ENCODE results near the gene CTSH.

DNA sequence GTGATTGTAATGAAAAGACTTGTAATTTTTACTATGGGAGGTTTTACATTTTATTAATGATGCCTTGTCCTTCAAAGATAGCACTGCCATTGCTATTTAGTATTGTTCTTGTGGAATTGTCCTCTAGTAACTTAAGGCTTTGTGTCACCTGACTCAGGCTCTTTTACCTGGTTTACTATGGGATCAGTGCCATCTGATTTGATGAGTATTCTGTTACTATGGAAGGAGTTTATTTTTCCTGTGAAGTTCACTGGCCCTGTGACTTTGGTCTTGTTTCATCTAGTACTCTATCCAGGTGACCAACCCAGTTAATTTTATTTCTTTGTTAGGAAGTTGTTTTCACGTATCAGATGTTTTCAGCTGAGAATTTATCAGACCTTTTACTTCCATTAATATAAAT, 63.2 kb downstream of the CTSH start:
- TF ChIP-seq, protein P1, sequence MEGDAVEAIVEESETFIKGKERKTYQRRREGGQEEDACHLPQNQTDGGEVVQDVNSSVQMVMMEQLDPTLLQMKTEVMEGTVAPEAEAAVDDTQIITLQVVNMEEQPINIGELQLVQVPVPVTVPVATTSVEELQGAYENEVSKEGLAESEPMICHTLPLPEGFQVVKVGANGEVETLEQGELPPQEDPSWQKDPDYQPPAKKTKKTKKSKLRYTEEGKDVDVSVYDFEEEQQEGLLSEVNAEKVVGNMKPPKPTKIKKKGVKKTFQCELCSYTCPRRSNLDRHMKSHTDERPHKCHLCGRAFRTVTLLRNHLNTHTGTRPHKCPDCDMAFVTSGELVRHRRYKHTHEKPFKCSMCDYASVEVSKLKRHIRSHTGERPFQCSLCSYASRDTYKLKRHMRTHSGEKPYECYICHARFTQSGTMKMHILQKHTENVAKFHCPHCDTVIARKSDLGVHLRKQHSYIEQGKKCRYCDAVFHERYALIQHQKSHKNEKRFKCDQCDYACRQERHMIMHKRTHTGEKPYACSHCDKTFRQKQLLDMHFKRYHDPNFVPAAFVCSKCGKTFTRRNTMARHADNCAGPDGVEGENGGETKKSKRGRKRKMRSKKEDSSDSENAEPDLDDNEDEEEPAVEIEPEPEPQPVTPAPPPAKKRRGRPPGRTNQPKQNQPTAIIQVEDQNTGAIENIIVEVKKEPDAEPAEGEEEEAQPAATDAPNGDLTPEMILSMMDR (IDR thresholded peaks at IDR 0.05) = no peak
- TF ChIP-seq POLR2A (IDR thresholded peaks at IDR 0.05) = no peak
